HCT116 (cell line): ENCODE measurements around the gene RNF183. TPM values are rescaled to one million over a fixed set of nuclear protein-coding genes. Genes with fewer than 3 reads are reported as not detected.

ENCODE experiments used
- ATAC-seq: fragments of 200-7000 bp; cut with Tn5 transposase; 2 replicates; pipeline ENCODE4 v1.9.1; 2020; ENCODE audit warnings: mild to moderate bottlenecking, moderate library complexity
- BruUV-seq: library from RNA; stranded (reverse); fragments of 400-500 nt; replicated peaks from 2 replicates; lab custom pipeline; 2021; lab: Mats Ljungman, UMichigan
- CTCF ChIA-PET: fragments of 300-600 bp; sonication (Branson Sonifier 250); formaldehyde crosslinking; loops from one replicate; lab custom pipeline; 2021; ENCODE audit warnings: antibody characterized with exemption; lab: Charles Lee
- POLR2A ChIA-PET: fragments of 300-600, 350-600 bp; sonication (Branson Sonifier 250); formaldehyde crosslinking; loops from one replicate; lab custom pipeline; 2021; ENCODE audit warnings: antibody characterized with exemption; lab: Charles Lee
- RAD21 ChIA-PET, 2 experiments: fragments of 300-600 bp; sonication (Branson Sonifier 250); formaldehyde crosslinking; loops; one replicate each; lab custom pipeline; 2023; ENCODE audit warnings: low total read pairs in 2 of 2; ENCODE audit not compliant: uncharacterized antibody in 2 of 2, unreplicated experiment in 2 of 2, low non-redundant PET in 1 of 2; lab: Charles Lee
- DNase-seq: peaks from one replicate; pipeline ENCODE4 v3.0.0-alpha.2; 2010; ENCODE audit warnings: low read depth, low spot score
- H2AFZ ChIP-seq: fragments of 200-600 bp; shearing (Covaris generic), sonication (generic); 2 replicates; pipeline ENCODE4 v1.6.1; 2017; ENCODE audit warnings: low read depth, mixed run types, mixed read lengths, antibody characterized with exemption, low read length; ENCODE audit not compliant: poor library complexity, severe bottlenecking
- H3K27ac ChIP-seq: 2 replicates; pipeline ENCODE4 v1.5.1; 2012; ENCODE audit warnings: low read depth, low read length
- H3K27me3 ChIP-seq: fragments of 200-600 bp; sonication (generic); 2 replicates; pipeline ENCODE4 v1.6.1; 2016; ENCODE audit warnings: mixed run types, low read length, mixed read lengths; ENCODE audit not compliant: insufficient read depth
- H3K36me3 ChIP-seq, 2 experiments: fragments of 200-500 bp in 1 of 2; fragments of 200-600 bp in 1 of 2; sonication (Bioruptor generic) in 1 of 2; sonication (generic) in 1 of 2; 2 replicates each; pipeline versions ENCODE4 v1.5.1 to v1.6.1; 2014 to 2016; ENCODE audit warnings: low read length in 2 of 2, inconsistent platforms in 1 of 2, mixed read lengths in 1 of 2, mixed run types in 1 of 2; ENCODE audit not compliant: insufficient read depth in 2 of 2, control insufficient read depth in 1 of 2
- H3K4me1 ChIP-seq, 2 experiments: fragments of 200-600 bp in 1 of 2; sonication (generic) in 1 of 2; 2 replicates each; pipeline versions ENCODE4 v1.5.1 to v1.6.1; 2012 to 2017; ENCODE audit warnings: low read length in 2 of 2, inconsistent platforms in 1 of 2, mild to moderate bottlenecking in 1 of 2, mixed read lengths in 1 of 2, mixed run types in 1 of 2, moderate library complexity in 1 of 2; ENCODE audit not compliant: insufficient read depth in 2 of 2, control insufficient read depth in 1 of 2
- H3K4me2 ChIP-seq: fragments of 200-600 bp; sonication (generic); 2 replicates; pipeline ENCODE4 v1.6.1; 2017; ENCODE audit warnings: mixed run types, low read length, mixed read lengths
- H3K4me3 ChIP-seq, 2 experiments: fragments of 200-600 bp in 1 of 2; sonication (generic) in 1 of 2; replicated peaks in 1 of 2; 2 replicates each; pipeline ENCODE4 v1.5.1; 2011 to 2016; ENCODE audit warnings: low read length in 2 of 2, control low read depth in 1 of 2, low read depth in 1 of 2, mild to moderate bottlenecking in 1 of 2, mixed read lengths in 1 of 2, mixed run types in 1 of 2
- H3K79me2 ChIP-seq: fragments of 200-600 bp; sonication (generic); 2 replicates; pipeline ENCODE4 v1.6.1; 2017; ENCODE audit warnings: mild to moderate bottlenecking, mixed run types, low read length, moderate library complexity, mixed read lengths; ENCODE audit not compliant: insufficient read depth
- H3K9ac ChIP-seq: fragments of 200-600 bp; sonication (generic); 2 replicates; pipeline ENCODE4 v1.6.1; 2016; ENCODE audit warnings: low read length, mixed read lengths
- H3K9me2 ChIP-seq: fragments of 200-600 bp; sonication (generic), shearing (Covaris generic); 2 replicates; pipeline ENCODE4 v1.6.1; 2017; ENCODE audit warnings: mixed run types, mild to moderate bottlenecking, moderate library complexity; ENCODE audit not compliant: insufficient read depth
- H3K9me3 ChIP-seq, 2 experiments: fragments of 200-500 bp in 1 of 2; fragments of 200-600 bp in 1 of 2; sonication (Bioruptor generic) in 1 of 2; sonication (generic) in 1 of 2; 2 replicates each; pipeline ENCODE4 v1.6.1; 2014 to 2017; ENCODE audit warnings: low read length in 2 of 2, mixed read lengths in 2 of 2, inconsistent platforms in 1 of 2, low read depth in 1 of 2, mild to moderate bottlenecking in 1 of 2, mixed run types in 1 of 2, moderate library complexity in 1 of 2; ENCODE audit not compliant: control insufficient read depth in 1 of 2, insufficient read depth in 1 of 2
- H4K20me1 ChIP-seq: fragments of 200-600 bp; sonication (generic), shearing (Covaris generic); 2 replicates; pipeline ENCODE4 v1.6.1; 2017; ENCODE audit warnings: mixed run types, mild to moderate bottlenecking, moderate library complexity; ENCODE audit not compliant: insufficient read depth
- CEBPB ChIP-seq: IDR thresholded peaks from 2 replicates; pipeline ENCODE4 v1.6.1; 2012; ENCODE audit warnings: low read depth
- EGR1 ChIP-seq: IDR thresholded peaks from 2 replicates; pipeline ENCODE4 v1.6.1; 2012; ENCODE audit warnings: low read depth
- ELF1 ChIP-seq: IDR thresholded peaks from 2 replicates; pipeline ENCODE4 v1.6.1; 2012; ENCODE audit warnings: low read depth, borderline replicate concordance
- EZH2phosphoT487 ChIP-seq: fragments of 200-600 bp; IDR thresholded peaks from 2 replicates; pipeline ENCODE4 v1.6.1; 2018; ENCODE audit warnings: antibody characterized with exemption, borderline replicate concordance
- FOSL1 ChIP-seq: IDR thresholded peaks from 2 replicates; pipeline ENCODE4 v1.6.1; 2012; ENCODE audit warnings: low read depth
- POLR2A ChIP-seq: IDR thresholded peaks from 2 replicates; pipeline ENCODE4 v1.7.0; 2011; ENCODE audit warnings: borderline replicate concordance; ENCODE audit not compliant: insufficient read depth, insufficient read length; ENCODE audit errors: extremely low read depth
- POLR2AphosphoS5 ChIP-seq: IDR thresholded peaks from 2 replicates; pipeline ENCODE4 v1.6.1; 2011; ENCODE audit warnings: mild to moderate bottlenecking, low read depth, low read length, moderate library complexity
- SIN3A ChIP-seq: IDR thresholded peaks from 2 replicates; pipeline ENCODE4 v1.6.1; 2012; ENCODE audit warnings: low read depth
- SP1 ChIP-seq: IDR thresholded peaks from 2 replicates; pipeline ENCODE4 v1.6.1; 2012; ENCODE audit warnings: low read depth
- SRF ChIP-seq: IDR thresholded peaks from 2 replicates; pipeline ENCODE4 v1.6.1; 2012; ENCODE audit warnings: low read depth
- TCF7L2 ChIP-seq: IDR thresholded peaks from 2 replicates; pipeline ENCODE4 v1.7.0; 2011; ENCODE audit warnings: borderline replicate concordance, inconsistent platforms; ENCODE audit not compliant: insufficient read depth, insufficient read length; ENCODE audit errors: extremely low read depth
- intact Hi-C: fragments of 100-400 bp; cut with micrococcal nuclease; formaldehyde crosslinking; loops from 2 replicates; pipeline ENCODE4 v1.10.0; 2022
- total RNA-seq: library from RNA; stranded (reverse); gene quantifications from one replicate; pipeline ENCODE4 v1.2.1, GENCODE V29; 2021; ENCODE audit not compliant: unreplicated experiment
- TF ChIP-seq, protein P1 (sequence below): IDR thresholded peaks from 2 replicates; pipeline ENCODE4 v1.6.1; 2012; ENCODE audit warnings: low read depth
- TF ChIP-seq, protein P2 (sequence below): IDR thresholded peaks from 2 replicates; pipeline ENCODE4 v1.6.1; 2012

Gene RNF183
- total RNA-seq, 1 experiment from 2014 or later, result 0.12 TPM

DNA sequence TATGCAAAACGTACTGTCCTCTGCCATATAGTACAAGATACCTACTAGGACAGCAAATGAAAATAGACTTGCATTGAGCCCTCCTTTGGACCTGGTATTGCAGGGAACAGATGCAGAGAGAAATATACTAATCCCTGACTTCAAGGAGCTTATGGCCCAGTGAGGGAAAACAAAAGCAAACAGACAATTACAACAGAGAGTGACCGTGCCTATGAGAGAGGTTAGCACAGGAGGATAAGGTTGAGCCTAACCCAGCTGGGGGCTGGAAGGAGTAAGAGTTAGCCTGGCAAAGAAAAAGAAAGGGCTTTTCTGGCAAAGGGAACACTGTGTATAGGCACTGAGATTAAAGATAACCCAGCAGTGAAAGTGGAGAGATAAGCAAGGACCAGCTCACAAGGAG, 33.3 kb downstream of the RNF183 start:
- H3K27ac ChIP-seq, result no peak overlapping the region
- H3K9me3 ChIP-seq, result no peaks in the 10 kb centered on the region
- intact Hi-C loops, result loop anchor here (10.0 kb wide), 1 partner anchor 345 kb away; no protein-coding TSS in a partner anchor
- POLR2A ChIA-PET, result no interaction called here
- H3K36me3 ChIP-seq, result peaks cover 21 to 23% of the 10 kb centered on the region in 2 experiments; a peak in 3 of 4 replicates
- no peaks in the 10 kb centered on the region for H3K9me2 ChIP-seq
- CTCF ChIA-PET, result no interaction called here
- H3K27me3 ChIP-seq, result no peaks in the 10 kb centered on the region
- H3K9ac ChIP-seq, result no peak overlapping the region
- TF ChIP-seq SIN3A, result no peak
- TF ChIP-seq CEBPB, result no peak
- no peak for TF ChIP-seq EZH2phosphoT487
- TF ChIP-seq POLR2AphosphoS5, result no peak
- TF ChIP-seq, protein P1, sequence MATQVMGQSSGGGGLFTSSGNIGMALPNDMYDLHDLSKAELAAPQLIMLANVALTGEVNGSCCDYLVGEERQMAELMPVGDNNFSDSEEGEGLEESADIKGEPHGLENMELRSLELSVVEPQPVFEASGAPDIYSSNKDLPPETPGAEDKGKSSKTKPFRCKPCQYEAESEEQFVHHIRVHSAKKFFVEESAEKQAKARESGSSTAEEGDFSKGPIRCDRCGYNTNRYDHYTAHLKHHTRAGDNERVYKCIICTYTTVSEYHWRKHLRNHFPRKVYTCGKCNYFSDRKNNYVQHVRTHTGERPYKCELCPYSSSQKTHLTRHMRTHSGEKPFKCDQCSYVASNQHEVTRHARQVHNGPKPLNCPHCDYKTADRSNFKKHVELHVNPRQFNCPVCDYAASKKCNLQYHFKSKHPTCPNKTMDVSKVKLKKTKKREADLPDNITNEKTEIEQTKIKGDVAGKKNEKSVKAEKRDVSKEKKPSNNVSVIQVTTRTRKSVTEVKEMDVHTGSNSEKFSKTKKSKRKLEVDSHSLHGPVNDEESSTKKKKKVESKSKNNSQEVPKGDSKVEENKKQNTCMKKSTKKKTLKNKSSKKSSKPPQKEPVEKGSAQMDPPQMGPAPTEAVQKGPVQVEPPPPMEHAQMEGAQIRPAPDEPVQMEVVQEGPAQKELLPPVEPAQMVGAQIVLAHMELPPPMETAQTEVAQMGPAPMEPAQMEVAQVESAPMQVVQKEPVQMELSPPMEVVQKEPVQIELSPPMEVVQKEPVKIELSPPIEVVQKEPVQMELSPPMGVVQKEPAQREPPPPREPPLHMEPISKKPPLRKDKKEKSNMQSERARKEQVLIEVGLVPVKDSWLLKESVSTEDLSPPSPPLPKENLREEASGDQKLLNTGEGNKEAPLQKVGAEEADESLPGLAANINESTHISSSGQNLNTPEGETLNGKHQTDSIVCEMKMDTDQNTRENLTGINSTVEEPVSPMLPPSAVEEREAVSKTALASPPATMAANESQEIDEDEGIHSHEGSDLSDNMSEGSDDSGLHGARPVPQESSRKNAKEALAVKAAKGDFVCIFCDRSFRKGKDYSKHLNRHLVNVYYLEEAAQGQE, result no peak
- TF ChIP-seq TCF7L2, result no peak
- TF ChIP-seq, protein P2, sequence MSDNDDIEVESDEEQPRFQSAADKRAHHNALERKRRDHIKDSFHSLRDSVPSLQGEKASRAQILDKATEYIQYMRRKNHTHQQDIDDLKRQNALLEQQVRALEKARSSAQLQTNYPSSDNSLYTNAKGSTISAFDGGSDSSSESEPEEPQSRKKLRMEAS, result no peak
- TF ChIP-seq POLR2A, result no peak
- no peak for TF ChIP-seq ELF1
- no peak for TF ChIP-seq SRF
- no peak for TF ChIP-seq SP1
- TF ChIP-seq EGR1, result no peak
- TF ChIP-seq FOSL1, result no peak
- H3K4me1 ChIP-seq, result peaks cover 0 to 9% of the 10 kb centered on the region in 2 experiments; a peak in 2 of 4 replicates
- ATAC-seq, result no peak
- no peak overlapping the region for H3K4me2 ChIP-seq
- H2AFZ ChIP-seq, result no peak overlapping the region
- DNase-seq, result no peak
- BruUV-seq, result no TSS peak
- no peaks in the 10 kb centered on the region for H4K20me1 ChIP-seq
- RAD21 ChIA-PET, result no interaction called here
- H3K4me3 ChIP-seq, result no peak overlapping the region
- H3K79me2 ChIP-seq, result peaks cover 15% of the 10 kb centered on the region
